Measurements from ENCODE around the gene OR13A1.

DNA sequence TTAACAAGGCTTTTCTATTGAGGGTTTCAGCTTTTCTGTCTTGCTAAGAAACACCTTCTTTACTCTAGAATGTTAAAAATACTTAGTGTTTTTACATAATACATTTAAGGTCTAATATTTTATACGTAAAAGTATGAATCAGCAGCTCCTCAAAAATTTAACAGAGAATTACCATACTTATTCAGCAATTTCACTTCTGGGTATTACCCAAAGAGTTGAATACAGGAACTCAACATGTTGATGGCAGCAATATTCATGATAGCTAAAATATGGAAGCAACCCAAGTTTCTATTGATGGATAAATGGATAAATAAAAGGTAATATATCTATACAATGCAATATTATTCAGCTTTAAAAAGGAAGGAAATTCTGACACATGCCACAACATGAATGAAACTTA lies 9.7 kb upstream of the OR13A1 start:
- TF ChIP-seq, protein P1, sequence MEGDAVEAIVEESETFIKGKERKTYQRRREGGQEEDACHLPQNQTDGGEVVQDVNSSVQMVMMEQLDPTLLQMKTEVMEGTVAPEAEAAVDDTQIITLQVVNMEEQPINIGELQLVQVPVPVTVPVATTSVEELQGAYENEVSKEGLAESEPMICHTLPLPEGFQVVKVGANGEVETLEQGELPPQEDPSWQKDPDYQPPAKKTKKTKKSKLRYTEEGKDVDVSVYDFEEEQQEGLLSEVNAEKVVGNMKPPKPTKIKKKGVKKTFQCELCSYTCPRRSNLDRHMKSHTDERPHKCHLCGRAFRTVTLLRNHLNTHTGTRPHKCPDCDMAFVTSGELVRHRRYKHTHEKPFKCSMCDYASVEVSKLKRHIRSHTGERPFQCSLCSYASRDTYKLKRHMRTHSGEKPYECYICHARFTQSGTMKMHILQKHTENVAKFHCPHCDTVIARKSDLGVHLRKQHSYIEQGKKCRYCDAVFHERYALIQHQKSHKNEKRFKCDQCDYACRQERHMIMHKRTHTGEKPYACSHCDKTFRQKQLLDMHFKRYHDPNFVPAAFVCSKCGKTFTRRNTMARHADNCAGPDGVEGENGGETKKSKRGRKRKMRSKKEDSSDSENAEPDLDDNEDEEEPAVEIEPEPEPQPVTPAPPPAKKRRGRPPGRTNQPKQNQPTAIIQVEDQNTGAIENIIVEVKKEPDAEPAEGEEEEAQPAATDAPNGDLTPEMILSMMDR (IDR thresholded peaks at IDR 0.05): no peak
- no peak for TF ChIP-seq POLR2A (IDR thresholded peaks at IDR 0.05)
